Measurements from ENCODE around the gene SH3BP2.

SH3BP2 gene

DNA sequence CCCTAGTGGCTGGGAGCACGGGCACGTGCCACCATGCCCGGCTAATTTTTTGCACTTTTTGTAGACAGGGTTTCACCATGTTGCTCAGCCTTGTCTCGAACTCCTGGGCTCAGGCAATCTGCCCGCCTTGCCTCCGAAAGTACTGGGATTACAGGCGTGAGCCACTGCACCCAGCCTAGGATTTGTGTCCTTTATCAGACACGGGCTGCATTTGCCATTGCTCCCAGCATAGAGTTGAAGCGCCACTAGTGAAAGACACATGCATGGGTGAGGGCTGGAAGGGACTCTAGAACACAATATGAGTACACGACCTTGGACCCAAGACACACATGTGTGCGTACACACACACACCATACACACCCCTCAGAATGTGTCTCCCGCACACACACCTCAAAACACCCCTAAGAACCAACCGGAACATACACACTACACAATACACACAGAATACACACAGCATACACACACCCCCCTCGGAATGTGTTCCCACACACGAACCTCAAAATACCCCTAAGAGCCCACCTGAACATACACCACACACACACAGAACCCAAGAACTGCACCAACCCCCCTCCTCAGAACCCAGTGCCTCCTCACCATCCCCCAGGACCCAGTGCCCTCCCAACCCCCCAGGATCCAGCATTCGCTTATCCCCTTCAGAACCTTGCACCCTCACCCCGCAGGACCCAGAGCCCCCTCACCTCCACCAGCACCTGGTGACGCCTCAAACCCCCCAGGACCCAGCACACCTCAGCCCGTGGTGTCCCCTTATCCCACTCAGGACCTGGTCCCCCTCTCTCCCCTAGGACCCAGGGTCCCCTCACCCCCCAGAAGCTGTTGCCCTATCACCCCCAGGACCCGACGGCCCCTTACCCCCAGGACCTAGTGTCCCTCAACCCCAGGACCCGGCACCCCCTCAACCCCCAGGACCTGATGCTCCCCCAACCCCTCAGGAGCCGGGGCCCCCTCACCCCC, 37.8 kb upstream of the SH3BP2 start:
- no peak for TF ChIP-seq TAF1 (IDR thresholded peaks at IDR 0.05; ENCODE audit: borderline replicate concordance, insufficient read depth, low read length)
- no peak for TF ChIP-seq POLR2AphosphoS5 (IDR thresholded peaks at IDR 0.05; ENCODE audit: low read depth, low read length)
- TF ChIP-seq FOXP2 (optimal IDR thresholded peaks at IDR 0.05; ENCODE audit: borderline replicate concordance, extremely low read depth, extremely low read length, insufficient read depth), result no peak
- no peak for TF ChIP-seq SIN3A (IDR thresholded peaks at IDR 0.05; ENCODE audit: borderline replicate concordance, insufficient read depth, low read length)
- TF ChIP-seq, protein P1, sequence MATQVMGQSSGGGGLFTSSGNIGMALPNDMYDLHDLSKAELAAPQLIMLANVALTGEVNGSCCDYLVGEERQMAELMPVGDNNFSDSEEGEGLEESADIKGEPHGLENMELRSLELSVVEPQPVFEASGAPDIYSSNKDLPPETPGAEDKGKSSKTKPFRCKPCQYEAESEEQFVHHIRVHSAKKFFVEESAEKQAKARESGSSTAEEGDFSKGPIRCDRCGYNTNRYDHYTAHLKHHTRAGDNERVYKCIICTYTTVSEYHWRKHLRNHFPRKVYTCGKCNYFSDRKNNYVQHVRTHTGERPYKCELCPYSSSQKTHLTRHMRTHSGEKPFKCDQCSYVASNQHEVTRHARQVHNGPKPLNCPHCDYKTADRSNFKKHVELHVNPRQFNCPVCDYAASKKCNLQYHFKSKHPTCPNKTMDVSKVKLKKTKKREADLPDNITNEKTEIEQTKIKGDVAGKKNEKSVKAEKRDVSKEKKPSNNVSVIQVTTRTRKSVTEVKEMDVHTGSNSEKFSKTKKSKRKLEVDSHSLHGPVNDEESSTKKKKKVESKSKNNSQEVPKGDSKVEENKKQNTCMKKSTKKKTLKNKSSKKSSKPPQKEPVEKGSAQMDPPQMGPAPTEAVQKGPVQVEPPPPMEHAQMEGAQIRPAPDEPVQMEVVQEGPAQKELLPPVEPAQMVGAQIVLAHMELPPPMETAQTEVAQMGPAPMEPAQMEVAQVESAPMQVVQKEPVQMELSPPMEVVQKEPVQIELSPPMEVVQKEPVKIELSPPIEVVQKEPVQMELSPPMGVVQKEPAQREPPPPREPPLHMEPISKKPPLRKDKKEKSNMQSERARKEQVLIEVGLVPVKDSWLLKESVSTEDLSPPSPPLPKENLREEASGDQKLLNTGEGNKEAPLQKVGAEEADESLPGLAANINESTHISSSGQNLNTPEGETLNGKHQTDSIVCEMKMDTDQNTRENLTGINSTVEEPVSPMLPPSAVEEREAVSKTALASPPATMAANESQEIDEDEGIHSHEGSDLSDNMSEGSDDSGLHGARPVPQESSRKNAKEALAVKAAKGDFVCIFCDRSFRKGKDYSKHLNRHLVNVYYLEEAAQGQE (IDR thresholded peaks at IDR 0.05; ENCODE audit: insufficient read depth in 1 of 2, low read depth in 2 of 2, low read length in 2 of 2), result no peak

DNA sequence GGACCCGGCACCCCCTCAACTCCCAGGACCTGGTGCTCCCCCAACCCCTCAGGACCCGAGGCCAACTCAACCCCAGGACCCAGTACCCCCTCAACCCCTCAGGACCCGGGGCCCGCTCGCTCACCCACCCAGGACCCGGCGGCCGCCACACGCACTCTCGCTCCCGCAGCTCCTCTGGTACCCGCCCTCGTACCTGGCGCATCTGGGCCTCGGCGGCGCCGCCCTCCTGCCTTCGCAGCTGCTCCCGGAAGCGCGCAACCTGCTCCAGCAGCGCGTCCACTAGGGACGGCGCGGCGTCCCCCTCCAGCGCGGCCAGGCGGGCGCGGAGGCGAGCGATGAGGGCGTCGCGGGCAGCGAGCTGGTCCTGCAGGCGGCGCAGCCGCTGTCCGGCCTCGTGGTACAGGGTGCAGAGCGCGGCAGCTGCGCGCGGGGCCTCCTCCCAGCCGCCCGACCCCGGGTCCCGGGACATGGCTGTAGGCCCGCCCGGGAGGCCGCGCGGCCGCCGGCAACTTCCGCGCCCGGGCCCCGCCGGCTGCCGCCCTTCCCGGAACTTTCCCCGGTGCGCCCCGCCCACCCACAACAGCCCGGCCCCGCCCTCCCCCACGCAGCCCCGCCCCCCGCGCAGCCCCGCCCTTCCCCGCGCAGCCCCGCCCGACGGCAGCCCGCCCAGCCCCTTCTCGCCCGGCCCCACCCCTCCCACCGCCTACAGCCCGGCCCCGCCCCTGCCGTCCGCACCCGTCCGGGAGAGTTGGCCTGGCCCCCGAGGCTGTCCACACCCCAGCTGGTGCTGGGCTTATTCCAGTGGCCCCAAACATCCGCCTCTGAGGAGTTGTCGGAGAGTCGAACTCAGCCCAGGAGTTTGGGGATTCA, 36.8 kb upstream of the SH3BP2 start, which contains the start of gene TNIP2:
Gene TNIP2 (minus strand): TSS at position 516 of the 870 bp plus-strand sequence. CDS start 47 bp downstream, at position 469.
- TF ChIP-seq, protein P1 (IDR thresholded peaks at IDR 0.05; ENCODE audit: insufficient read depth in 1 of 2, low read depth in 2 of 2, low read length in 2 of 2), result no peak
- TF ChIP-seq POLR2AphosphoS5 (IDR thresholded peaks at IDR 0.05; ENCODE audit: low read depth, low read length) (peak; percentile 47; the same call in 1 of the 2 replicates), SIN3A (IDR thresholded peaks at IDR 0.05; ENCODE audit: borderline replicate concordance, insufficient read depth, low read length) (no peak), TAF1 (IDR thresholded peaks at IDR 0.05; ENCODE audit: borderline replicate concordance, insufficient read depth, low read length) (no peak), FOXP2 (optimal IDR thresholded peaks at IDR 0.05; ENCODE audit: borderline replicate concordance, extremely low read depth, extremely low read length, insufficient read depth) (peak; percentile 89)

DNA sequence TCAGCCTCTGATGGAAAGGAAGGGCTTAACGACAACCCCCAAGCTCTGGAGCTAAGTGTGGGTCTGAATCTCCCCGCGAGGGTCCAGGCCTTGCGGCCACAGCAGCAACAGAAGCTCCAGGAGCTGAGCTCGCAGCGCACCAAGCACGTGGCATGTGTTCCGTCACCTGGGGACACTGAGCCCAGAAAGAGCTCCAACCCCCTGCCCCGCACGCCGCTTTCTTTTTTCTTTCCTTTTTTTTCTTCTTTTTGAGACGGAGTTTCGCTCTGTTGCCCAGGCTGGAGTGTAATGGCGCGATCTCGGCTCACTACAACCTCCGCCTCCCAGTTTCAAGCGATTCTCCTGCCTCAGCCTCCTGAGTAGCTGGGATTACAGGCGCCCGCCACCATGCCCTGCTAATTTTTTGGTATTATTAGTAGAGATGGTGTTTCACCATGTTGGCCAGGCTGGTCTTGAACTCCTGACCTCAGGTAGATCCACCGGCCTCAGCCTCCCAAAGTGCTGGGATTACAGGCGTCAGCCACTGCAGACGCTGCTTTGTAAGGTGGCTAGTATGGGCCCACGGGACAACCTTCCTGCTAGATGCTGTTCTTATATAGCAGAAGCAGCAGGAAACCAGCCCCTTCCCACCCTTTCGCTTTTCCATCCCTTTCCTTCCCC, 36.1 kb upstream of the SH3BP2 start:
- no peak for TF ChIP-seq FOXP2 (optimal IDR thresholded peaks at IDR 0.05; ENCODE audit: borderline replicate concordance, extremely low read depth, extremely low read length, insufficient read depth)
- TF ChIP-seq POLR2AphosphoS5 (IDR thresholded peaks at IDR 0.05; ENCODE audit: low read depth, low read length), result no peak
- TF ChIP-seq, protein P1 (IDR thresholded peaks at IDR 0.05; ENCODE audit: insufficient read depth in 1 of 2, low read depth in 2 of 2, low read length in 2 of 2), result no peak

DNA sequence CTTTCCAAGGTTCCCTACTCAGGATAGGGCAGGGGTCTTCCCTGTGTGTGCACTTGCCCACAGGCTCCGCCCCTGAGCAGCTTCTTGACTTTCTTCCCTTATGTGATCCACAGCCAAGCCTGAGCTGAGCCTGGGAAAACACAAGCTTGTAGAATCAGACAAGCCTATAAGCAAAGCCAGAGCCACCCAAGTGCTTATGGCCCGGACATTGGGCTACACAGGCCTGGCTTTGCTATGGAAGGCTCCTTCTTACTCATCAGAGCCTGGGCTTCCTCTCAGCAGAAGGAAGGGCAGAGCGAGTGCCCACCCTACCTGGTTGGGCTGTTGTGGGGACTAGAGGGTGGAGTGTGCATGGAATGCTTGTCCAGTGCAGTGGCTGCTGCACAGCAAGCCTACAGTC, 35.5 kb upstream of the SH3BP2 start:
- TF ChIP-seq, protein P1 (IDR thresholded peaks at IDR 0.05; ENCODE audit: insufficient read depth in 1 of 2, low read depth in 2 of 2, low read length in 2 of 2), result no peak
- TF ChIP-seq SIN3A (IDR thresholded peaks at IDR 0.05; ENCODE audit: borderline replicate concordance, insufficient read depth, low read length), result no peak

Measured in PFSK-1 (cell line).